Neural cell (in vitro differentiated cells): ENCODE results near the gene SAMM50. TPM values are rescaled to one million over a fixed set of nuclear protein-coding genes. Genes with fewer than 3 reads are reported as not detected.

Experiments used
- H2AFZ ChIP-seq: fragments of 200-600, 300-800 bp; sonication (generic), shearing (Covaris generic); 2 replicates; pipeline ENCODE4 v1.6.0; 2014; ENCODE audit warnings: low read depth, mild to moderate bottlenecking, antibody characterized with exemption, low read length, moderate library complexity
- H3F3A ChIP-seq: fragments of 200-600 bp; shearing (Covaris generic); 2 replicates; pipeline ENCODE4 v1.6.1; 2016; ENCODE audit warnings: mild to moderate bottlenecking, moderate library complexity, mixed read lengths, antibody characterized with exemption, low read length; ENCODE audit not compliant: insufficient read depth, poor library complexity, severe bottlenecking
- H3K27ac ChIP-seq: fragments of 200-600, 300-800 bp; sonication (generic), shearing (Covaris generic); 2 replicates; pipeline ENCODE4 v1.5.1; 2014; ENCODE audit warnings: mild to moderate bottlenecking, low read length, moderate library complexity
- H3K27me3 ChIP-seq: fragments of 300-800, 200-600 bp; sonication (generic), shearing (Covaris generic); 2 replicates; pipeline ENCODE4 v1.6.0; 2014; ENCODE audit warnings: mild to moderate bottlenecking, low read depth, low read length, moderate library complexity; ENCODE audit not compliant: insufficient read depth
- H3K36me3 ChIP-seq: fragments of 300-800, 200-600 bp; sonication (generic), shearing (Covaris generic); 2 replicates; pipeline ENCODE4 v1.5.1; 2014; ENCODE audit warnings: mild to moderate bottlenecking, antibody characterized with exemption, low read length, moderate library complexity; ENCODE audit not compliant: insufficient read depth
- H3K4me2 ChIP-seq: fragments of 300-800, 200-600 bp; sonication (generic), shearing (Covaris generic); 2 replicates; pipeline ENCODE4 v1.6.0; 2014; ENCODE audit warnings: mild to moderate bottlenecking, low read length
- H3K4me3 ChIP-seq: fragments of 300-800, 200-600 bp; sonication (generic), shearing (Covaris generic); 2 replicates; pipeline ENCODE4 v1.5.1; 2014; ENCODE audit warnings: mild to moderate bottlenecking, low read length, moderate library complexity
- H3K79me2 ChIP-seq: fragments of 200-600 bp; shearing (Covaris generic); replicated peaks from 2 replicates; pipeline ENCODE4 v1.6.0; 2014; ENCODE audit warnings: mild to moderate bottlenecking, low read length, moderate library complexity; ENCODE audit not compliant: insufficient read depth
- H3K9ac ChIP-seq: fragments of 300-800, 200-600 bp; sonication (generic), shearing (Covaris generic); 2 replicates; pipeline ENCODE4 v1.6.1; 2016; ENCODE audit warnings: mild to moderate bottlenecking, low read length, mixed read lengths
- H3K9me2 ChIP-seq: fragments of 200-600 bp; shearing (Covaris generic); 2 replicates; pipeline ENCODE4 v1.6.1; 2016; ENCODE audit warnings: mild to moderate bottlenecking, low read length, mixed read lengths; ENCODE audit not compliant: insufficient read depth
- H3K9me3 ChIP-seq: fragments of 200-600, 300-800 bp; sonication (generic), shearing (Covaris generic); 2 replicates; pipeline ENCODE4 v1.6.1; 2016; ENCODE audit warnings: mild to moderate bottlenecking, mixed run types, low read length, moderate library complexity, mixed read lengths
- H4K20me1 ChIP-seq: fragments of 200-600 bp; shearing (Covaris generic); 2 replicates; pipeline ENCODE4 v1.6.1; 2016; ENCODE audit warnings: mild to moderate bottlenecking, mixed run types; ENCODE audit not compliant: insufficient read depth
- CTCF ChIP-seq: fragments of 450-650 bp; IDR thresholded peaks from 2 replicates; pipeline ENCODE4 v1.5.1; 2014; ENCODE audit warnings: antibody characterized with exemption, mild to moderate bottlenecking, moderate library complexity; ENCODE audit not compliant: poor library complexity, severe bottlenecking
- EP300 ChIP-seq: fragments of 450-650 bp; conservative IDR thresholded peaks from 2 replicates; pipeline ENCODE4 v1.6.1; 2014; ENCODE audit warnings: antibody characterized with exemption, mild to moderate bottlenecking, moderate library complexity; ENCODE audit not compliant: poor library complexity, severe bottlenecking
- EZH2 ChIP-seq: fragments of 200-600, 300-800 bp; shearing (Covaris generic), sonication (generic); IDR thresholded peaks from 2 replicates; pipeline ENCODE4 v1.6.1; 2014; ENCODE audit warnings: antibody characterized with exemption, low read length, borderline replicate concordance, mild to moderate bottlenecking; ENCODE audit not compliant: insufficient read depth, poor library complexity, severe bottlenecking
- MXI1 ChIP-seq: fragments of 450-650 bp; conservative IDR thresholded peaks from 2 replicates; pipeline ENCODE4 v1.6.1; 2014; ENCODE audit warnings: antibody characterized with exemption, mild to moderate bottlenecking; ENCODE audit not compliant: poor library complexity, severe bottlenecking
- POLR2AphosphoS5 ChIP-seq: IDR thresholded peaks from 2 replicates; pipeline ENCODE4 v1.6.1; 2012
- RAD21 ChIP-seq: fragments of 450-650 bp; conservative IDR thresholded peaks from 2 replicates; pipeline ENCODE4 v1.6.1; 2014; ENCODE audit warnings: antibody characterized with exemption, mild to moderate bottlenecking, moderate library complexity
- REST ChIP-seq: IDR thresholded peaks from 2 replicates; pipeline ENCODE4 v1.6.1; 2012; ENCODE audit warnings: borderline replicate concordance
- SMC3 ChIP-seq: fragments of 450-650 bp; conservative IDR thresholded peaks from 2 replicates; pipeline ENCODE4 v1.6.1; 2014; ENCODE audit warnings: antibody characterized with exemption, mild to moderate bottlenecking, moderate library complexity; ENCODE audit not compliant: poor library complexity
- TAF1 ChIP-seq: IDR thresholded peaks from 2 replicates; pipeline ENCODE4 v1.6.1; 2012; ENCODE audit warnings: low read depth
- polyA plus RNA-seq: library from polyadenylated mRNA; depleted of rRNA; stranded (reverse); fragments of >200 nt; gene quantifications from 2 replicates; pipeline ENCODE4 v1.2.3, GENCODE V29; 2014

SAMM50 gene
- polyA plus RNA-seq, 1 donor from 2014 or later: 38.1 TPM

GRCh38 chr22:43996981-43997265, 41.7 kb downstream of the SAMM50 start:
- no peaks in the 10 kb centered on the region for H3K79me2 ChIP-seq
- H3F3A ChIP-seq: no peaks in the 10 kb centered on the region
- no peak overlapping the region for H3K4me2 ChIP-seq
- H3K9me2 ChIP-seq: no peaks in the 10 kb centered on the region
- no peaks in the 10 kb centered on the region for H3K36me3 ChIP-seq
- H4K20me1 ChIP-seq: no peaks in the 10 kb centered on the region
- H3K9ac ChIP-seq: no peak overlapping the region
- H3K4me3 ChIP-seq: no peak overlapping the region
- H2AFZ ChIP-seq: no peak overlapping the region
- H3K27ac ChIP-seq: no peak overlapping the region
- TF ChIP-seq EP300: no peak
- TF ChIP-seq EZH2: no peak
- no peak for TF ChIP-seq POLR2AphosphoS5
- TF ChIP-seq REST: no peak
- TF ChIP-seq CTCF: no peak
- TF ChIP-seq MXI1: no peak
- no peak for TF ChIP-seq SMC3
- TF ChIP-seq RAD21: no peak
- no peak for TF ChIP-seq TAF1
- no peaks in the 10 kb centered on the region for H3K9me3 ChIP-seq
- no peaks in the 10 kb centered on the region for H3K27me3 ChIP-seq

- no peaks in the 10 kb centered on the region for H3K36me3 ChIP-seq
Observed at GRCh38 chr22:43998679-43999264, 43.5 kb downstream of the SAMM50 start.

More at GRCh38 chr22:43998679-43999264, 43.5 kb downstream of the SAMM50 start:
- no peak for TF ChIP-seq CTCF
- no peak for TF ChIP-seq EZH2
- TF ChIP-seq TAF1: no peak
- H4K20me1 ChIP-seq: no peaks in the 10 kb centered on the region
- H3K4me3 ChIP-seq: no peak overlapping the region
- H3K9ac ChIP-seq: no peak overlapping the region
- no peak overlapping the region for H3K27ac ChIP-seq
- no peak overlapping the region for H2AFZ ChIP-seq
- H3F3A ChIP-seq: peaks cover 3% of the 10 kb centered on the region
- H3K9me2 ChIP-seq: no peaks in the 10 kb centered on the region
- no peak overlapping the region for H3K4me2 ChIP-seq
- H3K27me3 ChIP-seq: no peaks in the 10 kb centered on the region
- no peaks in the 10 kb centered on the region for H3K79me2 ChIP-seq
- H3K9me3 ChIP-seq: no peaks in the 10 kb centered on the region
